GM10266 (cell line): ENCODE data around the gene SERTAD2.

Source experiments
- DNase-seq: peaks from one replicate; pipeline ENCODE4 v3.0.0; 2012; ENCODE audit errors: extremely low spot score
- CTCF ChIP-seq: IDR thresholded peaks from 2 replicates; pipeline ENCODE4 v1.5.1; 2012; ENCODE audit warnings: mild to moderate bottlenecking, low read depth; ENCODE audit not compliant: control insufficient read depth, insufficient read depth; ENCODE audit errors: missing control alignments

The SERTAD2 gene

GRCh38 chr2:64599469-64599868, 54.2 kb downstream of the SERTAD2 start:
- no peak for DNase-seq

GRCh38 chr2:64598226-64598625, 55.5 kb downstream of the SERTAD2 start:
- no peak for DNase-seq
- TF ChIP-seq CTCF: no peak

More at GRCh38 chr2:64599469-64599868, 54.2 kb downstream of the SERTAD2 start:
- TF ChIP-seq CTCF: no peak

GRCh38 chr2:64595397-64596176, 58.1 kb downstream of the SERTAD2 start:
- DNase-seq: no peak
- no peak for TF ChIP-seq CTCF

- no peak for DNase-seq
Observed at GRCh38 chr2:64594226-64594989, 59.3 kb downstream of the SERTAD2 start.

GRCh38 chr2:64593035-64593655, 60.6 kb downstream of the SERTAD2 start:
- DNase-seq: no peak
- no peak for TF ChIP-seq CTCF

More at GRCh38 chr2:64594226-64594989, 59.3 kb downstream of the SERTAD2 start:
- no peak for TF ChIP-seq CTCF

GRCh38 chr2:64591188-64591587, 62.5 kb downstream of the SERTAD2 start:
- no peak for DNase-seq

More at GRCh38 chr2:64591188-64591587, 62.5 kb downstream of the SERTAD2 start:
- TF ChIP-seq CTCF: no peak
